NCI-H748 treated with DMSO at 0.1 percent for 48 hours (cell line): ENCODE measurements around the gene GPR135.
A peak's percentile ranks its signal among the peaks of the same experiment; 100 is the strongest.
"Not testable (repeated sequence)": the region's sequence is repeated elsewhere in the genome, so short reads cannot be mapped to it uniquely, and the experiment has no call there.

Source experiments
- DNase-seq: peaks from one replicate; lab custom pipeline; 2025; lab: John Stamatoyannopoulos, UW

The GPR135 gene

GRCh38 chr14:59474172-59474571, 9.0 kb upstream of the GPR135 start:
- no peak for DNase-seq

DNA sequence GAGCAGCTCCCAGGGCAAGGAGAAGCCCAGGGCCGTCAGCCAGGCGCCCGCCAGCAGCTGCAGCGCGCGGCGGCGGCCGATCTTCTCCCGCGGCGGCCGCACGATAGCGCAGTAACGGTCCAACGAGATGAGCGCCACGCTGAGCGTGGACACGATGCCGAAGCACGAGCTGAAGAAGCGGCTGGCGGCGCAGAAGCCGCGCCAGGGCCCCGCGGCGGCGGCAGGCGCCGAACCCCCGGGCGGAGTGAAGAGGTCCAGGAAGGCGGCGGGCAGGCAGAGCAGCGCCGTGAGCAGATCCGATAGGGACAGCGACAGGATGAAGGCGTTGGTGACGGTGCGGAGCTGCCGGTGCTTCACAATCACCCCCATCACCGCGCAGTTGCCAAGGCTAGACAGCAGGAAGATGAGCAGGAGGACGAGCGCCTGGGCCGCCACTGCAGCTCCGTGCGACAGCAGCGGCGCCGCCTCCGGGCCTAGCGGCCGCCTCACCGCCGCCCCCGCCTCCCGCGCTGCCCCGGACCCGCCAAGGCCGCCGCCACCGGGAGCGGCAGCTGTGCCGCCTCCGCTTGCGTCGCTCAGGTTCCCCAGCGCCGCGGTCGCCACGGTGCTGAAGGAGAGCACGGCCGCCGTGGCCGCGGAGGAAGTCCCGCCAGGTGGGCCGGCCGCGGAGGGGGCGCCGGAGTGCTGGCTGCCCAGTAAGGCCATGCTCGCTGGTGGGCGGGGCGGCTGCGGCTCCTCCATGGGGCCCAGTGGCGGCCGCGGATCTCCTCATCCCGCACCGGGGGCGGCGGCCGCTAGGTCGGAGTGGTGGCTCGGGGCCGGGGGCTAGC, 479 bp downstream of the GPR135 start:
- DNase-seq = peak; percentile 48

DNA sequence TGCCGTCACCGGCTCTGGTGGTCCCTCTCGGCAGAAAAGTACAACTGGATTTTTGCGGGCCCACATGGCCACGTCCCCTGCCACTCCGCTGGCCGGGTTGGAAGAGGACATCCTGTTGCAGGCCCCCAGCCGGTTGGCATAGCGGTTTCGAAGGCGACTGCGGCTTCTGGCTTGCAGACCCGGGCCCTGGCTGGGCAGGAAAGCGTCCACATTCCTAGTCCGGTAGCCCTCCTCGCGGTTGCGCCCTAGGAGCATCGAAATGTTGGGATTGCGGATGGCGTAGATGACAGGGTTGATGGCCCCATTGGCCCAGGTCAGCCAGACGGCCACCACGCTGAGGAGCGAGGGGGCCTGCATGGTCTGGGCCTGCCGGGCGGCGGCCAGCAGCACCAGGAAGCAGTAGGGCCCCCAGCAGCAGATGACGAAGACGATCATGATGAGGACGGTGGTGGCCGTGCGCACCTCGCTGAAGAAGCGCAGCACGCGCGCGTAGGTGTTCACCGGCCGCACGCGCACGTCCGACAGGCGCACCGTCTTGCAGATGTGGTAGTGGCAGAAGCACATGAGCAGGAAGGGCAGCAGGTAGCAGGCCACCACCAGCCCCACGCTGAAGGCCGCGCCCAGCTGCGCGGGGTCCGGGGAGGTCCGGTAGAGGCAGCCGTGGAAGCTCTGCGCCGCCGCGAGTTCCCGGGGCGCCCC, 1.2 kb downstream of the GPR135 start:
- DNase-seq = peak; percentile 36

DNA sequence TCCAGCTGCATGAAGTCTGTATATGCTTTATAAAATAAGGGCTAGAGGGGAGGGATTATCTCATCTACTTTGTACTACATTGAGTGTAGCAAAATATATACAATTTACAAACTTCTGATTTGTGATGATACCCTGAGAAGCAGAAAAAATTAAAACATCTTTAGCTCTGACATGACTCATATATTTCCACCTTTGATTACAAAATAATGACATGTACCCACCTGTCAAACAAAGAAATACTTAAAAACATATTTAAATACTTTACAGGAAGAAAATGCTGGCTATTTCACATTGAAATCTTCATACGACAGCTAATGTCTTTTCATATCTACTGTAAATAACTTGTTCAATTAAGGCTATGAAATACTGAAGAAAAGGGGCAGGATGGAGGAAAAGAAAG, 3.3 kb downstream of the GPR135 start:
- no peak for DNase-seq

- no peak for DNase-seq
Observed at GRCh38 chr14:59460378-59460777, 4.8 kb downstream of the GPR135 start.

DNA sequence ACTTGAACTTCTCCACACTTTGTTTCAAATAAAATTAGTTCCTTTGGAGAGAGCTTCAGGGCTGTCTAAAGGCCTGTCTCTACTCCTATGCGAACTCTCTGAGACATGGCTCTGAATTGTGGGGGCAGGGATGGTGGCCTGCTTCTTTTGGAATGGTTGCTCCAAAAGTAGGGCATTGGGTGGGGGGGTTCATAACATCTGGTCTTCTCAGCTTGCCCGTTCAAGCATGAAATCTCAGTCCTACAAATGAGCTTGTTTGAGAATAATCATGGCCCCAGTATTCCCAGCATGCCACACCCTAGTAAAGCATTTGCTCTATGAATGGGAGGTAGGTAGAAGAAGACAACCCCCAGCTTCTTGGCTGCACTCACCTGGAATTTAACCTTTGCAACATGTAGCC, 6.7 kb downstream of the GPR135 start:
- DNase-seq = no peak

GRCh38 chr14:59455411-59455810, 9.8 kb downstream of the GPR135 start:
- no peak for DNase-seq

- DNase-seq = no peak
Observed at GRCh38 chr14:59454139-59454538, 11.0 kb downstream of the GPR135 start.

DNA sequence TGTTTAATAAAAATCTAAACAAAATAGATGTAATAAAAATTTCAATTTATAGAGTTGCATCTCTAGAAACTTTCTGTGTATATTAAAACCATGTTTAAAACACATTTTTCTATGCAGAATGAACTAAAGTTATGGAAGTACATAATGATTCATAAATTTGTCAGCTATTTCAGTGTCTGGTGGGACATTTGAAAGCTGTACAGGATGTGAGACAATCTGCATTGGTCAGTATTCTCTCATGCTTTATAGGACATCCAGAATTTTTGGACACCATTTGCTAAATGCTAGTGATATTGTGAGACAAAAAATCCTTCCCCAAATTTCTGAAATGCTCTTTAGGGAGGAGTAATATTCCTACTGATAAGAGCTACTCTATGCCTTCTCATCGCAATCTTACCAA, 13.3 kb downstream of the GPR135 start:
- DNase-seq = no peak

DNA sequence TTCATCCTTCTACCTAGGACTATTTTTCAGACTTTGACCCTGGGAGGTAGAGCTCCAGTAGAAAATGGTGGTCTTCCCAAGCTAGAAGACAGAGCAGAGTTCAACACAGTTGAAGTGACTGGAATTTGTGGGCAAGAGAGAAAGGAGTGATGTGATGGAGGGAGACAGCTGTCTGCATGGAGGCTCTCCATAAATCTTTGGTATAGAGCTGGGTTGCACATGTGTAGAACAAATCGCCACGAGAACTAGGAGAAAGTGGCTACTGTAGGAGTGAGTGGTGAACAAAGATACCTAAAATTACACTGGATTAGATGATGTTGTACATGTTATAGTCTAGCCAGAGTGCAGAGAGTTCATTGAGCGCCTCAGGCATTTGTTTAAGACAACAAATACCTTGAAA, 14.5 kb downstream of the GPR135 start:
- no peak for DNase-seq

GRCh38 chr14:59448673-59449072, 16.5 kb downstream of the GPR135 start:
- not testable (repeated sequence) for DNase-seq

- no peak for DNase-seq
Observed at GRCh38 chr14:59439256-59439965, 25.8 kb downstream of the GPR135 start.

DNA sequence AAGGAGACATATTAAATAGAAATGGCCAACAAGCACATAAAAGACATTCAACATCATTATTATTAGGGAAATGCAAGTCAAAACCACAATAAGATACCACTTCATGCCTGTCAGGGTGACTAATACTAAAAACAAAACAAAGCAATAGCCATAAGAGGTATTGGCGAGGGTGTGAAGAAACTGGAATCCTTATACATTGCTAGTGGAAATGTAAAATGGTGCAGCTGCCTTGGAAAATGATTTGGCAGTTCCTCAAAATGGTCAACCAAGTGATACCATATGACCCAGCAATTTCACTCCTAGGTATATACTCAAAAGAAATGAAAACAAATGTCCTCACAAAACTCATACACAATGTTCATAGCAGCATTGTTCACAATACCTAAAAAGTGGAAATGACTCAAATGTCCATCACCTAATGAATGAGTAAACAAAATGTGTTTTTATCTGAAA, 27.0 kb downstream of the GPR135 start:
- DNase-seq = no peak

DNA sequence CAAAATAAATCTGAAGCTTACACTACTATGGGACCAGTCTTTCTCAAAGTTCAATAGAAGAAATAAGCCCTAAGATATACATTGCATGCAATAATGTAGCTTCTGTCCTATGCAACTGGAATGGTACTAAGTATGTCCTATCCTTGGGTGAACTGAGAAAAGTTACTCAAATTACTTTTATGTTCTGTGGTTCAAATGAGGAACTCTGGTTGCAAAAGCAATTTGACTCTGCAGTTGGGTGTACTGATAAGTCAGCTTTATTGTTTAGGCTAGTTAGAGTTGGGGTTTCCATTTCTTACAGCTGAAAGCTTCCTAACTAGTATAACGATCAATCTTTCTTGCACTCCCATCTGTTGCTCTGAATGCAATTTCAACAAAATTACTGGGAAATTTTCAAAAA, 29.2 kb downstream of the GPR135 start:
- no peak for DNase-seq

GRCh38 chr14:59435101-59435500, 30.1 kb downstream of the GPR135 start:
- no peak for DNase-seq

DNA sequence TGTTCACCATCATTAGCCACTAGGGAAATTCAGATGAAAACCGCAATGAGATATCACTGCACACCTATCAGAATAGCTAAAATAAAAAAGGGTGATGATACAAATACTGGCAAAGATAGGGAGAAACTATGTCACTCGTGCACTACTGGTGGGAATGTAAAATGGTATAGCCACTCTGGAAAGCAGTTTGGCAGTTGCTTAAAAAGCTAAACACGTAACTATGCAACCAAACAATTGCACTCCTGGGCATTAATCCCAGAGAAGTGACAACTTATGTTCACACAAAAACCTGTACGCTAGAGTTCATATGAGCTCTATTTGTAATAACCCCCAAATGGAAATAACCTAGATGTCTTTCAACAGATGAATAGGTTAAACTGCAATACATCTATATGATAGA, 35.4 kb downstream of the GPR135 start:
- no peak for DNase-seq

GRCh38 chr14:59428581-59429012, 36.6 kb downstream of the GPR135 start:
- DNase-seq = no peak

- DNase-seq = no peak
Observed at GRCh38 chr14:59427653-59428580, 37.3 kb downstream of the GPR135 start.

DNA sequence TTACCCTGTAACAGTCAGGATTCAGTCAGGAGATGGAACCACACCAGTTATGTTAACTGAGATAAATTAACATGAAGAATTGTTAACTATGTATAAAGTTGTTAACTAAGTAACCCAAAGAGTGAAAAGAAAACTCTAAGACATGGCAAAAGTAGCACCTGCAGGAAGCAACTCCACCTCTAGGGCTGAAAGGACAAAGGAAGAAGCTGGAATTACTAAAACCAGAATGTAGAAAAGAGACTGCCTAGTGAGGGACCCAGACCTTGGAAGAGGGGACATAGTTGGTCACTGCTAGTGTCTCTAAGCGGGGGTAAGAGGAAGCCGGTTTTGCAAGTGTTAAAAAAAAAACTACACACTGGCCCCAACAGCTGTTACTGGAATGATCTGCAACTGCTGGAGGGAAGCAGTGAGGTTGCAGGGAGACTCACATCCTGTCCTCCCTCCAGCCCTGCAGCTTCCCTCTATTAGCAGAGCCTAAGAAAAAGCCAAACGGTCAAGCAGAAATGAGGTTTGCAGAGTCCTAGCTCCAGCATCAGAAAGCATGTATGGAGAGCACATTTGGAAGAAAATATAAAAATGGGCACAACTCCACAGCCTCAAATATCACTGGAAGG, 39.8 kb downstream of the GPR135 start:
- no peak for DNase-seq

DNA sequence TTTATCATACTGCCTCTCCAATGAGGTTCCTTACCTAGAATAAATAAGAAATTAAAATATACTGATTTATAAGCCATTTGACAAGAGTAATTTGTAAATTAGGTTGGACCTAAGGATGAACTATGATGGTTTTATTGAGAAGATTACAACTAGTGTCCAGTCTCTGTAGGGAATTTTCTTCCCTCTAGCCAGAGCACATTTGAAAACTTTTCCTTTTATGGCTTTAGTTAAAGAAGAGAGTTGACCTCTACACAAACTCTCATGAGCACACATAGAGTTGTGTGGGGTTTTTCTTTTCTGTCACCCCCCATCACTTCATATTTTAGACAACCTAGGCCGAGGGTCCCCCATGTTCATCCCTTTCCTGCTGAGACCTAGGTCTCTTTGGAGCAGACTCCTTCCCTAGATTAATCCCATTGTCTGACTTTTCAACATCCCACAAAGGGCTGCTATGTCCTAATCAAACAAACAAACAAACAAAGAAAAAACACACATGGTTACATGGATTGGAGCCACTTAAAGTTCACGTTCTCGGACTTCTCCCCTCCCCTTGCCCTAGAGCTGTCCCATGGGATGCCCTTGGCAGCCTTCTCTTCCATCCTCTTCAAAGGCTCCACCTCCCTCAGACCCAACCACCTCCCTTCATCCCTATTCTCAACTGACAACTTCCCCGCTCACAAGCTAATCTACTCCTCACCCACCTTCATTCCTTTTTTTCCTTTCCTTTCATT, 40.7 kb downstream of the GPR135 start:
- DNase-seq = no peak
